ENCODE results near the gene ZDHHC16.
"Not testable (repeated sequence)": the region's sequence is repeated elsewhere in the genome, so short reads cannot be mapped to it uniquely, and the experiment has no call there.

The ZDHHC16 gene

DNA sequence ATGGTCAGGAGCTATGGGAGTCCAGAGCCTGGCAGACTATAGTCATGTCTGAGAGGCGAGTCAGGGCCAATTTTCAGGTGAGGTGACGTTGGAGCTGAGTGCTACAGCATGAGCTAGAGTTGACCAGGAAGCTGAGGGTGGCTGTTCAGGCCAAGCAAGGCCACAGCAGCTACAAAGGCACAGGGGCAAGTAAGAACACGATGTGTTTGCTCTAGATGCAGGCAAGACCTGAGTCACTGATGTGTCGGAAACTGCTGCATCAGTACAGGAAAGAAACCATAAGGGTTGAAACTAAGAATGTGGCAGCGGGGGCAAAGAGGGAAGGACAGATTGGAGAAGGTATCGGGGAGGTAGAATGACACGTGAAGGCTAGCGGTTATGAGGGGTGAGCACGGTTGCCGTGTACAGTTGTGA, 33.1 kb upstream of the ZDHHC16 start:
- Mint-ChIP-seq H3K27ac (no peak overlapping the region), H3K9me3 (no peaks in the 10 kb centered on the region), H3K4me3 (no peak overlapping the region), H3K36me3 (ENCODE audit: low read depth) (no peaks in the 10 kb centered on the region), H3K4me1 (peaks cover 2% of the 10 kb centered on the region), H3K27me3 (ENCODE audit: low read depth) (no peaks in the 10 kb centered on the region)
- TF ChIP-seq, protein P1, sequence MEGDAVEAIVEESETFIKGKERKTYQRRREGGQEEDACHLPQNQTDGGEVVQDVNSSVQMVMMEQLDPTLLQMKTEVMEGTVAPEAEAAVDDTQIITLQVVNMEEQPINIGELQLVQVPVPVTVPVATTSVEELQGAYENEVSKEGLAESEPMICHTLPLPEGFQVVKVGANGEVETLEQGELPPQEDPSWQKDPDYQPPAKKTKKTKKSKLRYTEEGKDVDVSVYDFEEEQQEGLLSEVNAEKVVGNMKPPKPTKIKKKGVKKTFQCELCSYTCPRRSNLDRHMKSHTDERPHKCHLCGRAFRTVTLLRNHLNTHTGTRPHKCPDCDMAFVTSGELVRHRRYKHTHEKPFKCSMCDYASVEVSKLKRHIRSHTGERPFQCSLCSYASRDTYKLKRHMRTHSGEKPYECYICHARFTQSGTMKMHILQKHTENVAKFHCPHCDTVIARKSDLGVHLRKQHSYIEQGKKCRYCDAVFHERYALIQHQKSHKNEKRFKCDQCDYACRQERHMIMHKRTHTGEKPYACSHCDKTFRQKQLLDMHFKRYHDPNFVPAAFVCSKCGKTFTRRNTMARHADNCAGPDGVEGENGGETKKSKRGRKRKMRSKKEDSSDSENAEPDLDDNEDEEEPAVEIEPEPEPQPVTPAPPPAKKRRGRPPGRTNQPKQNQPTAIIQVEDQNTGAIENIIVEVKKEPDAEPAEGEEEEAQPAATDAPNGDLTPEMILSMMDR (IDR thresholded peaks at IDR 0.05; ENCODE audit: unreplicated experiment in 3 of 3) = no peak

GRCh38 chr10:97416565-97416964, 29.4 kb upstream of the ZDHHC16 start:
- H3K36me3 Mint-ChIP-seq (ENCODE audit: low read depth) = no peaks in the 10 kb centered on the region

GRCh38 chr10:97423757-97424098, 22.2 kb upstream of the ZDHHC16 start:
- peak overlapping the region; percentile 63 to 93 (median 74) for H3K4me3 Mint-ChIP-seq
- not testable (repeated sequence) for H3K36me3 Mint-ChIP-seq (ENCODE audit: low read depth); H3K27me3 Mint-ChIP-seq (ENCODE audit: low read depth); H3K9me3 Mint-ChIP-seq
- H3K27ac Mint-ChIP-seq = peak overlapping the region in 2 of 3 experiments; percentile 47 to 55
- peaks cover 32% of the 10 kb centered on the region for H3K4me1 Mint-ChIP-seq

More at GRCh38 chr10:97416565-97416964, 29.4 kb upstream of the ZDHHC16 start:
- TF ChIP-seq, protein P1 (IDR thresholded peaks at IDR 0.05; ENCODE audit: unreplicated experiment in 3 of 3) = no peak
- Mint-ChIP-seq H3K4me3 (no peak overlapping the region), H3K9me3 (no peaks in the 10 kb centered on the region), H3K27ac (peak overlapping the region in 2 of 3 experiments; percentile 20 to 95), H3K27me3 (ENCODE audit: low read depth) (no peaks in the 10 kb centered on the region), H3K4me1 (peaks cover 18% of the 10 kb centered on the region)

GRCh38 chr10:97425964-97426775, 19.8 kb upstream of the ZDHHC16 start, which contains the start of gene PGAM1:
Gene PGAM1, plus strand, starts transcription at chr10:97426191. Its CDS starts 117 bp downstream, at chr10:97426308.
- TF ChIP-seq, protein P1 (IDR thresholded peaks at IDR 0.05; ENCODE audit: unreplicated experiment in 3 of 3) = peak; percentile 44 to 61 (median 47)
- Mint-ChIP-seq H3K27ac (peak within 1 kb of the TSS; percentile 76 to 91 (median 89)), H3K36me3 (ENCODE audit: low read depth) (peaks cover 23% of the 10 kb centered on the region), H3K9me3 (no peaks in the 10 kb centered on the region), H3K4me1 (peaks cover 24% of the 10 kb centered on the region), H3K27me3 (ENCODE audit: low read depth) (no peaks in the 10 kb centered on the region), H3K4me3 (peak within 1 kb of the TSS; percentile 93 to 94 (median 93))

DNA sequence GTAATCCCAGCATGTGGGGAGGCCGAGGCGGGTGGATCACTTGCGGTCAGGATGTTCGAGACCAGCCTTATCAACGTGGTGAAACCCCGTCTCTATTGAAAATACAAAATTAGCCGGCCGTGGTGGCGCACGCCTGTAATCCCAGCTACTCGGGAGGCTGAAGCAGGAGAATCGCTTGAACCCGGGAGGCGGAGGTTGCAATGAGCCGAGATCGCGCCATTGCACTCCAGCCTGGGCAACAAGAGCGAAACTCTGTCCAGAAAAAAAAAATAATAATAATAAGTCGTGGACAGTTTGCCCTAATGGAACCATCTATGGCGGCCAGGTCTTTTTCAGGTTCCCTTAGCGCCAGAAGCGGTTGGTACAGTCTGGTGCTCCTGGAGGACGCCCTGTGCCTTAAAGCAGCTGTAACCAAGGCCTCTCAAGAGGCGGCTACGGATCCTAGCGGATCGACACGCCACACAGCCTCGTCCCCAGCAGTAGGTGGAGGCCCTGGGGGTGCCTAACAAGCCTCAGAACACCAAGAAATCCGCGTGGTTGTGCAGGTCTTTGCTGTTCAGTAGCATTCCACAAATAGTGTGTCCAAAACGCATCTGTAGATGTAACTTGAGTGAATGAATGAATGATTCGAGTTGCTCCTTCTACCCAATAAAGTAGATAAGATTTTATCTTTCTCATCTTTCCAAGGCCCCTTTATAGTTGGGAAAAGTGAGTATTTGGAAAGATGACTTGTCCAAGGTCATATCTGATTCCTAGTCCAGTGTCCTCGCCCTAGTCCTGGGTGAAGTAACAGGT, 19.0 kb upstream of the ZDHHC16 start:
- Mint-ChIP-seq H3K27me3 (ENCODE audit: low read depth) (no peaks in the 10 kb centered on the region), H3K4me3 (peak overlapping the region; percentile 93 to 94 (median 93)), H3K36me3 (ENCODE audit: low read depth) (peaks cover 31% of the 10 kb centered on the region), H3K27ac (peak overlapping the region; percentile 76 to 91 (median 89)), H3K4me1 (peaks cover 24% of the 10 kb centered on the region), H3K9me3 (no peaks in the 10 kb centered on the region)
- TF ChIP-seq, protein P1 (IDR thresholded peaks at IDR 0.05; ENCODE audit: unreplicated experiment in 3 of 3) = no peak

DNA sequence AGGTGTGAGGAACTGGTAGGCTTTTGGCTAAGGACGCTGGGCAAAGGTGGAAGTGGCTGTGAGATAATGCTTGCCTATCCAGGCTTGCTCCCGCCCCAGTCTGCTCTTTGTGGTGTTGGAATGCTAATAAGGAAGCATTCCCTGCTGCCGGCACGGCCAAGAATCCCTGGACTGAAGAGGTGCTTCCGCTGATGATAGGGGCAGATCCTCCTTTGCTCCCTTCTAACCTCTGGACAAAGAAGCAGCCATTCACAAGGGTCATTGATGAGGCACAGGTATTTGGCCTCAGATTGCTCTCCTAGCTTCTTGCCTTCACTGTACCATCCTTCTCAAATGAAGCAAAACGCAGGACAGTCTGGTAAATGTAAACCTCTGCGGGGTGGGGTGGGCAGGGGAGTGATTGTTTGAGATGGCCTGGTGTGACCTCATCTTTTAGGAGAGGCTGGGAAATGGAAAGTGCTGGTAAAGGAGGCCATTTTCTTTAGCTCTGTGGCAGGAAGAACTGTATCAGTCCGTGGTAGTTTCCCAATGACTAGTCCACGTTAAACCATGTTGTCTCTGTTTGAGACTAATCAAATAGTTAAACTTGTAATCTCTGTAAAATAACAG, 18.3 kb upstream of the ZDHHC16 start:
- H3K27me3 Mint-ChIP-seq (ENCODE audit: low read depth) = no peaks in the 10 kb centered on the region
- H3K4me1 Mint-ChIP-seq = peaks cover 24% of the 10 kb centered on the region
- H3K27ac Mint-ChIP-seq = peak overlapping the region; percentile 76 to 91 (median 89)
- TF ChIP-seq, protein P1 (IDR thresholded peaks at IDR 0.05; ENCODE audit: unreplicated experiment in 3 of 3) = no peak
- no peaks in the 10 kb centered on the region for H3K9me3 Mint-ChIP-seq
- peak overlapping the region; percentile 93 to 94 (median 93) for H3K4me3 Mint-ChIP-seq
- peaks cover 34% of the 10 kb centered on the region for H3K36me3 Mint-ChIP-seq (ENCODE audit: low read depth)

Data from nephron (organoid).